Fibroblast of mammary gland (primary cell): Measurements from ENCODE around the gene RNF144A.

Experiments
- DNase-seq: peaks from one replicate; pipeline ENCODE4 v3.0.0-alpha.2; 2010; ENCODE audit warnings: low read depth
- H3K4me3 ChIP-seq: 2 replicates; pipeline ENCODE4 v1.5.1; 2011; ENCODE audit warnings: low read depth, mild to moderate bottlenecking, low read length, moderate library complexity; ENCODE audit not compliant: control insufficient read depth
- TF ChIP-seq, protein P1 (sequence below): conservative IDR thresholded peaks from 2 replicates; pipeline ENCODE4 v1.5.1; 2011; ENCODE audit warnings: low read depth, low read length, inconsistent platforms; ENCODE audit not compliant: control insufficient read depth, insufficient read depth

RNF144A gene

DNA sequence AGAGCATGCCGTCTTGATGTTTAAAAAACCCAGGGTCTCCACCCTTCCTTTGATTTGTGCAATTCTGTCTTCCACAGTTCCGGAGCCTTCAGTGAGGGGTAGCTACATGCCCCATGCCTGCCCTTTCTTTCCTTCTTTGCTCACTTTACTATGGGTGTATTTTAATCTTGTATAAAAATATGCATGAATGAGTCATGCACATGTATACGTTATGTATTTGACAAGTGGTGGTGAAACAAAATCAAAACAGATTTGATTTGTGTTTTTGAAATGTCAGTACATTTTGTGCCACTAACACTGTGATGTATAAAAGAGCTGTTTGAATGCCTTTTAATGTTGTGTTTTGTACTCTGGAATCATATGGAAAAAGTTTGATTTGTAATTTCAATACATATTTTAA lies 126.5 kb downstream of the RNF144A start:
- TF ChIP-seq, protein P1, sequence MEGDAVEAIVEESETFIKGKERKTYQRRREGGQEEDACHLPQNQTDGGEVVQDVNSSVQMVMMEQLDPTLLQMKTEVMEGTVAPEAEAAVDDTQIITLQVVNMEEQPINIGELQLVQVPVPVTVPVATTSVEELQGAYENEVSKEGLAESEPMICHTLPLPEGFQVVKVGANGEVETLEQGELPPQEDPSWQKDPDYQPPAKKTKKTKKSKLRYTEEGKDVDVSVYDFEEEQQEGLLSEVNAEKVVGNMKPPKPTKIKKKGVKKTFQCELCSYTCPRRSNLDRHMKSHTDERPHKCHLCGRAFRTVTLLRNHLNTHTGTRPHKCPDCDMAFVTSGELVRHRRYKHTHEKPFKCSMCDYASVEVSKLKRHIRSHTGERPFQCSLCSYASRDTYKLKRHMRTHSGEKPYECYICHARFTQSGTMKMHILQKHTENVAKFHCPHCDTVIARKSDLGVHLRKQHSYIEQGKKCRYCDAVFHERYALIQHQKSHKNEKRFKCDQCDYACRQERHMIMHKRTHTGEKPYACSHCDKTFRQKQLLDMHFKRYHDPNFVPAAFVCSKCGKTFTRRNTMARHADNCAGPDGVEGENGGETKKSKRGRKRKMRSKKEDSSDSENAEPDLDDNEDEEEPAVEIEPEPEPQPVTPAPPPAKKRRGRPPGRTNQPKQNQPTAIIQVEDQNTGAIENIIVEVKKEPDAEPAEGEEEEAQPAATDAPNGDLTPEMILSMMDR = no peak
- DNase-seq = peak; percentile 25
- no peak overlapping the region for H3K4me3 ChIP-seq

DNA sequence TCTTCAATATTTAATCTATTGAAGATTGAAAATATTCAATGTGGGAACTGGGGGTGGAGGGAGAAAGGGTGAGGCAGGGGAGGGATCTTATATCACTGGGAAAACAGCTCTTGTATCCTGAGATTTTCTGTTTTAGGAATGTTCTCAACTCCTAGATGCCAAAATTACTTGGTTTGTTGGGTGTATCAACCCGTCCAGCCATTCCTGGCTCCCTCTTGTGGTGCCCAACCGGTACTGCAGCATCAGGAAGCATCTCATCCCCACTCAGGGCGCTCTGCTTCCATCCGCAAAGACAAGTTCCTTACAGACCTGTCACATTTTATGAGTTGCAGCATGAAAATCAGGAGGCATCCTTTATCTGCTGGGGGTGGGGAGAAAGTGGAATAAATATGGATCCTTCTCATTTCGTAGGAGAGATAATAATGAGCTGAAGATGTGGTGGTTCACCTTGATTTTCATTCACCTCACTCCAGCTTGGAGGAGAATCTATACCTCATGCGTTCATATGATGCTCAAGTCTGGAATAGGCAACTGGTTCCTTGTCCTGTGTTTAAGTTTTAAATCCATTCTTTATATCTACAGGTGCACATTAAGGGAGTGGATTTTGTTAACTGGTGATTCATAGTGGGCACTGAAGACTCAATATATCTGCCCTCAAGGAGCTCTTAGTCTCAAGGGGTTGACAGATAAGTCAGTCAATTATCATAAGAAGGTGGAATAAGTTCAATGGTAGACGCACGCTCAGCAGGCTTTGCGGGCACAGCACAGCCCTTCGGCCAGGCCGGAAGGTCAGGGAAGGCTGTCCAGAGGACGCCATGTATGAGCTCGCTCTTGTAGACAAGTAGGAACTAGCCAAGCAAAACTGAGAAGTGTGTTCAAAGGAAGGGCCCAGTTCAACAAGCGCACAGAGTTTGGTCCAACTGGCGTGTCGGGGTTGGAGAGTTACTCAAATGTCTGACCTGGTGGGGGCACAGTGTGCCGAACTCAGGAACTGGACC lies 127.3 kb downstream of the RNF144A start:
- H3K4me3 ChIP-seq = no peak overlapping the region
- TF ChIP-seq, protein P1 = peak; percentile 99
- peak; percentile 77 for DNase-seq

- no peak overlapping the region for H3K4me3 ChIP-seq
- no peak for DNase-seq
- TF ChIP-seq, protein P1 = no peak
Measured at GRCh38 chr2:7045601-7046590, 128.7 kb downstream of the RNF144A start.

DNA sequence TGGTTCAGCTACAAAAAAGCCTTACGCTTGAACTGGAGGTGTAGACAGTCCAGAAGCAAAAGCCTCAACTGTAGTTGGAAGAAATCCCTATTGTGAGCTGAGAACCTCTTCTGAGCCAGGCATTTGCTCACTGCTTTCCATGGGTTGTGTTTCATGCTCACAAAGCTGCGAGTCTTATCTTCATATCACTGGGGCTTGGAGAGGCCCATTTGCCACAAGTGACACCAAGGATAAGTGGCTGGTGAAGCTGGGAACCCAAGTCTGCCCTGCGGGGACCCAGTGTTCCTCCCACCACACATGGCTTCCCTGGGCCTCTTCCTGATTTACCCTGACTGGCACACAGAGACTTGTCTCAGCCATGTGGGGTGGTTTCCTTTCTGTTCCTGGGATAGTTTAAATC lies 130.4 kb downstream of the RNF144A start:
- TF ChIP-seq, protein P1 = no peak
- no peak for DNase-seq
- H3K4me3 ChIP-seq = no peak overlapping the region

DNA sequence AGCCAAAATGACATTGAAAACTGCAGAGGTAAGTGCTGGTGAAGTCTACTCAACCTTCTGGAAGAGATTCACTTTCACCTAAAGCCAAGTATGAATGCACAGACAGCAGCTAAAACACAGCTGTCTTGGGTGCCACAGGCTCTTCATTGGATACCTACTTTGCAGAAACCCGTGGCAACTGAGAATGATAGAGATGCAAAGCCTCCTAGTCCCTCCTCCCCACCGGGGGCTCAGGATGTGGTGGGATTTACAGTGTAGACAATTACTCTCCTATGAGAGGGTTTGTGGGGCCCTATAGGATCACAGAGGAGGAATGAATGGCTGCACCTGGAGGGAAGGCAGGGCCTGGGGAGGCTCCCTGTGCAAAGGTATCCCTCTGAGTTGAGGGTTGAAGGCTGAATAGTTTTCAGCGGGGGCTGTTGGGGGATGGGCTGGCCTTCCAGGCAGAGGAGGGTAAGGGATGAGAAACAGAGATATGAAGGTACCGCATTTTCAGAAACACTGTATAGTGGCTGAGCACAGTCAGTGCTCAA lies 131.6 kb downstream of the RNF144A start:
- no peak overlapping the region for H3K4me3 ChIP-seq
- DNase-seq = no peak
- TF ChIP-seq, protein P1 = no peak

GRCh38 chr2:7052404-7052803 lies 135.2 kb downstream of the RNF144A start:
- TF ChIP-seq, protein P1 = no peak

More at GRCh38 chr2:7052404-7052803, 135.2 kb downstream of the RNF144A start:
- no peak for DNase-seq
- no peak overlapping the region for H3K4me3 ChIP-seq
